NCI-H774 (cell line): ENCODE results near the gene AIFM1.
"Not testable (repeated sequence)": the region's sequence is repeated elsewhere in the genome, so short reads cannot be mapped to it uniquely, and the experiment has no call there.

Source experiments
- DNase-seq: peaks from one replicate; lab custom pipeline; 2025; lab: John Stamatoyannopoulos, UW

The AIFM1 gene

DNA sequence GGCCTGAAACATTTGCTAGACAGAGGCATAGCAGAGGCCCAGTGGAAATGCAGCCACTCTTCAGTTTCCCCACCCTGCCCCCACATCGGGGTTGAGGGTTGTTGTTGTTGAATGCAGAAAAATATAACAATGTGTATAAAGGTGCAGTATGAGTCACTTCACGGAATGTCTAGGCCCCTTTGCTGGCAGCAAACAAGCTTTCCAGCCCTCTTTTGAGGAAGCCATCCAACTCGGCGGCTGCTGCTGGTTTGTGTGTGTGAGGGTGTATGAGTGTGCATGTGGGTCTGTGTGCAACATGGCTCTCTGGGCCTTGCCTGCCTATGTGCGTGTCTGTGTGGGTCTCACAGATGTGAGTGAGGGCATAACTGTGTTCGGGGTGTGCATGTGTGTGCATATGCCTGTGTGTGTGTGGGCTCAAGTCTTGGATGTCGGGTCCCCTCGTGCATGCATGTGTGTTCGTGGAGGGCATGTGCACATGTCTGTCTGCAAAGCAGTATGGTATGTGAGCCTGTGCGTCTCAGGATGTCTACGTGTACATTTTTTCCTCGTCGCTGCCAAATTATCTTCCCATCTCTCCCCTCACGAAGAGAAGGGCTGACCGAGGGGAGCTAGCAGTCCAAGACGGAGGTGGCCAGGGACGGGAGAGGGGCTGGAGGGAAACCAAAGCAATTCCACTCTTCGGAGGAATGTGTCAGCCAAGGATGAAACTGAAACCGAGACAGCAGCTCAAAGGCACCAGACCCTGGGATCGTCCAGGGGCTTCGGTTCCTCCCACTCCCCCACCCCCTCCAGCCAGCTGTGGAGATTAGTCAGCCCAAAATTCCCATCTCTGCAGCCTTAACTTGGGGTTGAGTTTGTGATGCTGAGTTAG lies 47.0 kb downstream of the AIFM1 start:
- no peak for DNase-seq

GRCh38 chrX:130117166-130117565 lies 48.5 kb downstream of the AIFM1 start:
- DNase-seq: no peak

- not testable (repeated sequence) for DNase-seq
Observed at GRCh38 chrX:130115119-130115885, 50.3 kb downstream of the AIFM1 start.

- DNase-seq: no peak
Observed at GRCh38 chrX:130114141-130114588, 51.5 kb downstream of the AIFM1 start.

GRCh38 chrX:130111220-130112154 lies 54.2 kb downstream of the AIFM1 start:
- no peak for DNase-seq

DNA sequence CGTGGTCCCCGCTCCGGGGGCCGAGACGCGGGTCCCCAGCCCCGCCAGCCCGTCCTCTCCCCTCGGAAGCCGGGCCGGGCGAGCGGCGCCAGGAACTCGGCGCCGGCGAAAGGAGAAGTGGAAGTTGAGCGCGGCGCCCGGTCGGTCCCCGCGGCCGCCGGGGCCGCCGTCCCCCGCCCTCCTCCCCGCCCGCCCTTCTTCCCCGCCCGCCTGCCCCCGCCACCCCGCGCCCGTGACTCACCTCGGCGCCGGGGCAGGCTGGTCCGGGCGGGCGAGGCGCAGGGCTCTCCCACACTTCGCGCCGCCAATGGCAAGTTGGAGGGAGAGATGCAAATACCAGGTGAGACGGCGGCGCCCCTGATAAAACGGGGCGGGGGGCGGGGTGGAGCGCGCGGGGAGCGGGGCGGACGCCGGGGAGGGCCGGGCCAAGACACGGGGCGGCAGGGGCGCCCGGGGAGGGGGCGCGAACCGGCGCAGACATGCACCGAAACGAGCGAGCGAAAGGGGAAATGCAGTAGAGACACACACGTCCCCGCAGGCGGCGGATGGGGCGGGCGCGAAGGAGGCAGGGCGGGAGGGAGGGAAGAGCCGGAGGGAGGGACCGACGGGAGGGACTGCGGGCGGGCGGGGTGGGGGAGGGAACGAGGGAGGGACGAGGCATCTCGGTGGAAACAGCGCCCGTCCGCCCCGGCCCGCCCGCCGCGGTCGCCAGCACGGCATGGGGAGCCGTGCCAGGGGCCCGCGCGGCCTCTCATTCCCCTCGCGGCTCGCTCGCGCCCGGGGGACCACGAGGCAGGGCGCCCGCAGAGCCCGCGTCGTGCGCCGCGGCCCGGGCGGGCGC lies 55.0 kb downstream of the AIFM1 start, which contains the start of gene ELF4:
TSS of gene ELF4 (minus strand) at position 119 of the 841 bp plus-strand sequence. CDS start 29,167 bp downstream, outside the sequence.
- peak; percentile 52 for DNase-seq

- no peak for DNase-seq
Observed at GRCh38 chrX:130109429-130110378, 55.9 kb downstream of the AIFM1 start.

DNA sequence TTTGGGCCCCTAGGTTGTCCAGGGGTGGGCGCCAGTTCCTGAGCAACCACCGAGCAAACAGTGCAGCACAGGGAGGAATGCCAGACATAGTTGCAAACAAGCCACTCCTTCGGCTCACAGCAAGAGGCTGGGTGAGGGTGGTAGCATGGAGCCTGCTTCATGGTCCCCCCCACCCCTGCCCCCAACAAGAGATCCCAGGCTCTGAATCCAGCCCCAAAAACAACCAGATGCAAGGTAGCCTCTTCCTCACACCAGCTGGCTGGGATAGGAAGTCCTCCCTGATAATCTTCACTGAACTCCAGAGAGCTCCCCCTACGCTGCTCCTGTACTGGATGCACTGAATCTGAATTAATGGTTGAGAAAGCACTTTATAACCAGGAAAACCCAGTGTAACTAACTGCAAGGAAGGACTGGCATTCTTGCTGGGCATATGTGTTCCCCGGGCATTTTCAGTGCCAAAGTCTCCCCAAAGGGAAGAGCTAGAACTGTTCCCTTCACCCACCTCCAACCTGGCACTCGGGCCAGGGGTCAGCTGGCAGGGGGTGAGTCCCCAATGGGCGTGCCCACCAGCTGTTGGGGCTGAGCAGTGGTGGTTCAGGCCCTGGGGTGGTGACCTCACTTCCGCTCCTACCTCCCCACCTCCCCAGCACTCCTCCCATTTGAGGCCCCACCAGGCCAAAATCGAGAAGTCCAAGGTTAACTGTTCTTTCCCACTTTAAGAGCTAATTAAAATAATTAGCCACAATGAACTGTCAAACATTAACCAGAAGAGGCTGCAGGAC lies 56.8 kb downstream of the AIFM1 start:
- DNase-seq: no peak

DNA sequence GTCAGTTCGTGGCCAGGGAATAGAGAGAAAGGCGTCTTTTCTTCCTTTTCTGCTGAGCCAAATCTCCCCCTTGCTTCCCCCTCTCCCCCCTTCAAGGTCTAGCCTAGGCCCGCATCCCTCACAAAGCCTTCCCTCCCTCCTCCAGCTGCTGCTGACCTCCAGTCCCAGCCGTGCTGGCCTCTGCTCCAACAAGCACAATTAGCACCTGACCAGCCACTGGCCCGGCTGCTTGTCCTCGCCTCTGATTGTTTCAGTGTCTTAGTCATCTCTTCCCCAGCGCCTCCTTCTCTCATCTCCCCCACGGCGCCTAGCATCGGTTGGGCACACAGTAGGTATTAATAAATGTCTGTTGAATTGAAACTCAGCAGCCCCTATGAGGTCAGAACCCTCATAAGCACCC lies 59.6 kb downstream of the AIFM1 start:
- DNase-seq: no peak

- DNase-seq: no peak
Observed at GRCh38 chrX:130105244-130105643, 60.4 kb downstream of the AIFM1 start.

DNA sequence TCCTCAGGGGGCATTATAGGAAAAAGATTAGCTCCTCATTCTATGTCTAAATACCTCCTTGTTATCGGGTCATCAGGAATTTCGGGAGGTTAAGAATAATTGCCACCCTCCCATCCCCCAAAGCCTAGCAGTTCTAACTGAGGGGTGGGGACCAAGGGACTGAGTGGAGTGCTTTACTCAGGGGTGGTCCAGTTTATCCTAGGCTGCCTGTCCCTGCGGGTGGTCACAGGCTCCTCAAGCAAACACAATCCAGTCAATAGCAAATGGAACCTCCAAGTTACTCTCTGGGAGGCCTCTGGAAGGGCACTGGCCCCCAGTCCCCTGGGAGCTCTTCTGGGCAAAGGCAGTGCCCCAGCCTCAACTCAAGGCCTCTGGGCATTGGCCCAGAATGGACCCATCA lies 62.0 kb downstream of the AIFM1 start:
- no peak for DNase-seq

GRCh38 chrX:130100180-130100579 lies 65.5 kb downstream of the AIFM1 start:
- DNase-seq: no peak

DNA sequence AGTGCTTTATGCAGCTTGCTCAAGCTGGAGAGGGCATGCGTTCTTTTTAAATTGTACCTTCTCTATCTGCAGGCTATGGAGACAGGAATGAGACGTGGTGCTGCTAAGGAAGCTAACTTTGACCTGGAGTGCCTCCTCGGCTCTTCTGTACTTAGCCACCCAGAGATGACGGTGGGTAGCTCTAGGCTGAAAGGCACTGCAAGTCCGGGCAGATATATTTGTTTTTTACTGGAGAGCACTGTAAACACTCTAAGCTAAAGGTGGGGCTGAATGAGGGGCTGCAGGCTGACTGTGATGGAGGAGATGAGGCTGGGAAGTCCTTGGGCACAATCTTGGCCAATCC lies 67.5 kb downstream of the AIFM1 start:
- no peak for DNase-seq

DNA sequence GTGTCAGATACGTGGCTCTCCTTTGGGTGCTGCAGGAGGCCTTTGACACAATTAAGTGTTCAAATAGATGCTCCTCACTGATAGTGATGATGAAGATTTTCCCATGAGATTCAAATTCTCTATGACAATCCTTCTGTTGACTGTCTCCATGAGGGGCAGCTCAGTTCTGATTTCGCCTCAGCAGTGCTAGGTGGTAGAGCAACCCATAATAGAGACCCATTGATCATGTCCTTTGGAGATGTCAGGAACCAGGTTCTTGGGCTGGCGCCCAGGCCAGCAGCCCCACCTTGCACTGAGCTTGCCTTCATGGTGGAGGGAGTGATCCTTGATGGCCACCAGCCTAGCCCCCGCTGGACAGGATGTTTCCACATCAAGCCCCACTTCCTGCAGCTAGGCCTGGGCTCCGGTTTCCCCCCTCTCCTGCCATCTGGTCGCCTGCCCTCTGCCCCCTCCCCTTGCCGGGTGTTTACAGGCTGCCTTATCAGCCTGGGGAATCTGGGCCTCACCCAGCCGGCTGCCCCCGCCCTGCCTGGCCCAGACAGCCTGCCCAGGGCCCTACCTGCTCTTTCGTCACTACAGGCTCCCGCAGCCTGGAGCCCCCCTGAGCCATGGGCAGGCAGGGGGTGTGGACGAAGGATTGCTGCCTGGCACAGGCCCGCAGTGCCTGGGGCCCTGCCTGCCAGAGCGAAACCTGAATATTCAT lies 68.0 kb downstream of the AIFM1 start:
- no peak for DNase-seq

GRCh38 chrX:130095249-130096030 lies 70.2 kb downstream of the AIFM1 start:
- no peak for DNase-seq

- DNase-seq: no peak
Observed at GRCh38 chrX:130094696-130095095, 70.9 kb downstream of the AIFM1 start.

GRCh38 chrX:130093271-130093670 lies 72.4 kb downstream of the AIFM1 start:
- DNase-seq: no peak
